Cardiac muscle cell (in vitro differentiated cells and primary cell): Measurements from ENCODE around the gene SLC26A2. TPM values are rescaled to one million over a fixed set of nuclear protein-coding genes. Genes with fewer than 3 reads are reported as not detected.

Experiments used
- DNase-seq, 2 donors: peaks; one replicate each; pipeline versions ENCODE4 v3.0.0 to v3.0.0-alpha.2; 2010 to 2017; ENCODE audit warnings: low read depth in 1 of 2, low spot score in 1 of 2
- H3K27ac ChIP-seq: fragments of 200-600 bp; sonication (generic); 2 replicates; pipeline ENCODE4 v1.5.1; 2016
- H3K27me3 ChIP-seq: fragments of 200-600 bp; sonication (generic); 2 replicates; pipeline ENCODE4 v1.6.0; 2016; ENCODE audit warnings: control low read depth
- H3K36me3 ChIP-seq: fragments of 200-600 bp; sonication (generic); 2 replicates; pipeline ENCODE4 v1.5.1; 2016; ENCODE audit warnings: control low read depth
- H3K4me1 ChIP-seq: fragments of 200-600 bp; sonication (generic); 2 replicates; pipeline ENCODE4 v1.8.1; 2017; ENCODE audit warnings: low read depth, mild to moderate bottlenecking, mixed run types
- H3K4me3 ChIP-seq: fragments of 200-600 bp; sonication (generic); 2 replicates; pipeline ENCODE4 v1.5.1; 2016; ENCODE audit warnings: mild to moderate bottlenecking
- H3K9me3 ChIP-seq: fragments of 200-600 bp; sonication (generic); 2 replicates; pipeline ENCODE4 v1.5.1; 2017; ENCODE audit warnings: low read depth, mild to moderate bottlenecking, control low read depth
- CTCF ChIP-seq: IDR thresholded peaks from 2 replicates; pipeline ENCODE4 v1.5.1; 2012; ENCODE audit warnings: low read depth, mild to moderate bottlenecking, low read length
- polyA plus RNA-seq: library from polyadenylated mRNA; unstranded; fragments of >200 nt; fragmentation: Nextera tagmentation; extraction: Ambion mirVana; gene quantifications from 2 replicates; pipeline ENCODE4 v1.2.1, GENCODE V29; 2016
- total RNA-seq: library from RNA; depleted of rRNA; stranded (reverse); fragments of >200 nt; gene quantifications from 2 replicates; pipeline ENCODE4 v1.2.3, GENCODE V29; 2016

Gene SLC26A2
- total and polyA plus RNA-seq, 2 experiments from 2014 or later, result 4.4 to 7.0 TPM

DNA sequence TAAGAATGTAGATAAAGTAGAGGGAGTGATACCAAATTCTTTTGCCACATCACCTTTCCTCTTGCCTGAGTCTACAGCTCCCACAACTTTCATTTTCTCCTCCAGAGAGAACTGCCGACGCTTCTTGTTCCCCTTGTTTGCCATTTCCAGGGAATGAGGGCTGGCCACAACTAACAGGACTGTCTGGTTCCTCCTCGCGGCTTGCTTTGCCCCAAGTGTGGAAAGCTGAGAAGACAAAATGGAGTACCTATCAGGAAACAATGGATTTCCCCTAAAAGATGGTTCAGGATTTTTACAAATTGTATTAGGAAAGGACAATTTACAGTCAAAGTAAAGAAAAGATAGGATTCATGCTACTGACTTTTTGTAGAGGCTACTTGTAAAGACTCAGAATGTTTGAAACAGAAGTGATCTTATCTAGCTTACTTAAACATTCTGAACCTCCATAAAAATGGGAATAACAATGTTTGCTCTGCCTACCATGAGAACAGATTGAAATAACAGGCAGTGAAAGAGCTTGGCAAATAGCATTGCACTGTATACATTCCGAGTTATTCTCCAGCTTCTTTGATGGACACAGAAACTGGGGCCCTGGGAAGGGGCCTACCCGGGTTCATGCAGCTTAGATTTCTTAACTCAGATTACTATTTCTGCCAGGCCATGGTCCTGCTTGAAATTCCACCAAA lies 35.8 kb downstream of the SLC26A2 start:
- Histone ChIP-seq H3K27ac (no peak overlapping the region), H3K9me3 (no peaks in the 10 kb centered on the region), H3K36me3 (no peaks in the 10 kb centered on the region), H3K4me1 (no peaks in the 10 kb centered on the region), H3K4me3 (no peak overlapping the region), H3K27me3 (no peaks in the 10 kb centered on the region)
- TF ChIP-seq CTCF, result no peak
- DNase-seq, result no peak

DNA sequence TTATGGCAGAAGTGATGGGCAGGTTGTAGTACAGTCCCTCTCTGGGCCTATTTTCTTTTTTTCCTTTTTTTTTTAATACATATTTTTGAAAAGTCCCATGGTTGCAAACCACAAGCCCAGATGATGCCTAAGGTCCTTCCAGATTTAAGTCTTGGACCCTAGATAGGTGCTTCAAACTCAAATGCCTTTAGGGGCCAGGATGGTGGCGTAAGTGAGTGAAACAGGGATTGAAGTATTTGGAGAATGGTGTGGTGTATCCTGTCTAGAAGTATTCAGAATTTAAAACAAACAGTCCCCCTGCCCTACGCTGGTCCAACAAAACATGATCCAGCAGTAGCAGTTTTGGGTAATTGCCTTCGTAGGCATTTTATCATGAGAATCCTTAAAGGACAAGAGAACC lies 37.7 kb downstream of the SLC26A2 start:
- H3K27ac ChIP-seq, result no peak overlapping the region

GRCh38 chr5:149999359-149999758 lies 38.8 kb downstream of the SLC26A2 start:
- peak overlapping the region; percentile 91 for H3K27ac ChIP-seq

More for the DNA sequence above, 37.7 kb downstream of the SLC26A2 start:
- no peak for TF ChIP-seq CTCF
- H3K4me1 ChIP-seq, result peaks cover 4% of the 10 kb centered on the region
- DNase-seq, result no peak
- no peaks in the 10 kb centered on the region for H3K27me3 ChIP-seq
- no peaks in the 10 kb centered on the region for H3K36me3 ChIP-seq
- H3K9me3 ChIP-seq, result no peaks in the 10 kb centered on the region
- no peak overlapping the region for H3K4me3 ChIP-seq

GRCh38 chr5:149999866-150000255 lies 39.3 kb downstream of the SLC26A2 start:
- Histone ChIP-seq H3K4me1 (peaks cover 4% of the 10 kb centered on the region), H3K27me3 (no peaks in the 10 kb centered on the region), H3K27ac (peak overlapping the region; percentile 91), H3K9me3 (no peaks in the 10 kb centered on the region), H3K4me3 (peak overlapping the region; percentile 80), H3K36me3 (peaks cover 2% of the 10 kb centered on the region)
- no peak for DNase-seq
- no peak for TF ChIP-seq CTCF

More at GRCh38 chr5:149999359-149999758, 38.8 kb downstream of the SLC26A2 start:
- Histone ChIP-seq H3K36me3 (no peaks in the 10 kb centered on the region), H3K27me3 (no peaks in the 10 kb centered on the region), H3K9me3 (no peaks in the 10 kb centered on the region), H3K4me3 (peak overlapping the region; percentile 80), H3K4me1 (peaks cover 4% of the 10 kb centered on the region)
- no peak for TF ChIP-seq CTCF
- DNase-seq, result no peak

GRCh38 chr5:150000256-150000989 lies 39.9 kb downstream of the SLC26A2 start, which contains the start of the genes HMGXB3 and TIGD6:
TSS of gene HMGXB3 (plus strand) at chr5:150000739. CDS start at chr5:150004853, 4,114 bp downstream.
TSS of gene TIGD6 (minus strand) at chr5:150000654. CDS start at chr5:149996348, 4,306 bp downstream.
- no peak for TF ChIP-seq CTCF
- H3K27ac ChIP-seq, result peak within 1 kb of the TSS; percentile 91
- H3K27me3 ChIP-seq, result no peaks in the 10 kb centered on the region
- H3K4me3 ChIP-seq, result peak within 1 kb of the TSS; percentile 80
- DNase-seq, result peak; percentile 97
- no peaks in the 10 kb centered on the region for H3K9me3 ChIP-seq
- H3K4me1 ChIP-seq, result peaks cover 4% of the 10 kb centered on the region
- peaks cover 5% of the 10 kb centered on the region for H3K36me3 ChIP-seq
